Fibroblast of skin of left biceps (primary cell): Measurements from ENCODE around the gene PFN1.
"Not testable (repeated sequence)": the region's sequence is repeated elsewhere in the genome, so short reads cannot be mapped to it uniquely, and the experiment has no call there.

Source experiments
- DNase-seq, 2 experiments: peaks; one replicate each; pipeline ENCODE4 v3.0.0-alpha.2; 2013; ENCODE audit warnings: low read depth in 2 of 2

PFN1 gene

GRCh38 chr17:4921320-4921719 lies 27.0 kb downstream of the PFN1 start:
- no peak for DNase-seq

- no peak for DNase-seq
Measured at GRCh38 chr17:4920351-4921048, 27.8 kb downstream of the PFN1 start.

- no peak for DNase-seq
Measured at GRCh38 chr17:4919511-4920047, 28.8 kb downstream of the PFN1 start.

DNA sequence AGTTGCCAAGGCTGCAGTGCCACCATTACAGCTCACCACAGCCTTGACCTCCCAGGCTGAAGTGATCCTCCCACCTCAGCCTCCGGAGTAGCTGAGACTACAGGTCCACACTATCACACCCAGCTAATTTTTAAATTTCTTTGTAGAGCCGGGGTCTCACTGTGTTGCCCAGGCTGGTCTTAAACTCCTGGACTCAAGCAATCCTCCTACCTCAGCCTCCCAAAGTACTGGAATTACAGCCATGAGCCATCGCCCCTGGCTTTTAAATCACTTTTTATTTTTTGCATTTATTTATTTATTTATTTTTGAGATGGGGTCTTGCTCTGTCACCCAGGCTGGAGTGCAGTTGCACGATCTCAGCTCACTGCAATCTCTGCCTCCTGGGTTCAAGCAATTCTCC lies 33.8 kb downstream of the PFN1 start:
- not testable (repeated sequence) for DNase-seq

GRCh38 chr17:4913994-4914393 lies 34.3 kb downstream of the PFN1 start:
- no peak for DNase-seq

DNA sequence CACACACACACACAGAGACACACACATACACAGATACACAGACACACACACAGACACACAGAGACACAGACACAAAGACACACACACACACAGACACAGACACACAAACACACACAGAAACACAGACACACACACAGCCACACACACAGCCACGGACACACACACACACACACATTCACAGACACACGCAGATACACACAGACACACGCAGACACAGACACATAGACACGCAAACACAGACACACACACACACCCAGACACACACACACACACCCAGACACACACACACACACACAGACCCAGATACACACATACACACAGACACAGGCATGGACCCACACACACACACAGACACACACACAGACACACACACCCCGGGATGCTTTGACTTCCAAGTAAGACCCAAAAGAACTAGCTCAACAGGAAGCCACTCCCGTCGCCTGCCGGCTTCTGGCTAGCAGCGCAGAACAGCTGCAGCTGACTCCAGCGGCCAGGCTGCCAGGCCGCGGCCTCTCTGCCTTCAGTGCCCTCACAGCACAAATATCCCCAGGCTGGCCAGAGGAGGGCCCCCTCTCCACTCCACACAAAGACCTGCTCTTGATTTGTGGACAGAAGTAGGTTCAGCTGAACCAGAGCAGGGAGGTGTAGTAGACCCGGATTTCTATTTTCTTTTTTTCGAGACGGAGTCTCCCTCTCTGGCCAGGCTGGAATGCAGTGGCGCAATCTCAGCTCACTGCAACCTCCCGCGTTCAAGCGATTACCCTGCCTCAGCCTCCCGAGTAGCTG lies 39.4 kb downstream of the PFN1 start:
- DNase-seq: peak; percentile 68 to 69

GRCh38 chr17:4908301-4908700 lies 40.0 kb downstream of the PFN1 start:
- DNase-seq: no peak

DNA sequence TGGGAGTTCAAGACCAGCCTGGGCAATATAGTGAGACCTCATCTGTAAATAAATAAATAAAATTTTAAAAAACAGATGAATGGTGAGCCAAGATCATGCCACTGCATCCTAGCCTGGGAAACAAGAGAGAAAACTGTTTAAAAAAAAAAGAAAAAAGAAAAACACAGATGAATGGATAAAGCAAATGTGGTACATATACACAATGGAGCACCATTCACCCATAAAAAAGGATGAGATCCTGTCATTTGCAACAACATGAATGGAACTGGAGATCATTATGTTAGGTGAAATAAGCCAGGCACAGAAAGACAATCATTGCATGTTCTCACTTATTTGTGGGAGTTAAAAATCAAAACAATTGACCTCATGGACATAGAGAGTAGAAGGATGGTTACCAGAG lies 41.7 kb downstream of the PFN1 start:
- not testable (repeated sequence) for DNase-seq

DNA sequence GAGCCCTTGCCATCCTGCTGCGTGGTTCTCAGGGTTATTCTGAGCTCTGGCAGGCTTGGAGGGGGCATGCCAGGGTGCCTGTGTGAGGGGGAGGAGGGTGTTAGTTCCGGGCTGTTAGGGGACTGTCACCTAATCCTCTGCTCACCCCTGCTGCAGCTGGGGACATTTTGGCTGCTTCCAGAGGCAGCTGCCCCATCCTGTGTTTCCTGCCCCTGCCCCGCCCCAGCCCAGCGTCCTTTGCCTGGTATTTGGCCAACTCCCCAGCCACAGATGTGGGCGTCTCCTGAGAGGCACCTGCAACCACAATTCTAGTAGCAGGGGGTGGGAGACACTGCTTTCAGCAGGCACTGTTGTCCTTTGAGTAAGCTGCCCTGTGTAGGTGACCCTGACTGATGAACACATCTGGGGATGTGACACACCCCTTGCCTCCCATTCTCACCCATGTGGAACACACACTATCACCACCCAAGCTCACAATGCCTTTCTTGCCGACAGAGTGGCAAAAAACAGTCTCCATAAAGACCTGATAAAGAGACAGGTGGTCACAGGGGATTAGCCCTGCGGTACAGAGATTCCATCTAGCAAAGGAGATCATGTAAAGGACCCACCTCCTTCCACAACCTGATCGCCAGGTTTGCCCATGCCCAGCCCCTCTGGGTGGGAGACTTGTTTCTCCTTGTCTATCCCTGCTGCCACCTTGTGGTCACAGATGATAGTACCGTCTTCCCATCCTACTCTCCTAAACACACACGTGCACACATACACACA lies 45.1 kb downstream of the PFN1 start, which contains the start of gene CHRNE:
TSS of gene CHRNE (minus strand) at position 48 of the 768 bp plus-strand sequence. CDS start at position 13, 35 bp downstream.
- no peak for DNase-seq

GRCh38 chr17:4902540-4902939 lies 45.8 kb downstream of the PFN1 start:
- DNase-seq: no peak

- DNase-seq: no peak
Measured at GRCh38 chr17:4901648-4902344, 46.5 kb downstream of the PFN1 start.

DNA sequence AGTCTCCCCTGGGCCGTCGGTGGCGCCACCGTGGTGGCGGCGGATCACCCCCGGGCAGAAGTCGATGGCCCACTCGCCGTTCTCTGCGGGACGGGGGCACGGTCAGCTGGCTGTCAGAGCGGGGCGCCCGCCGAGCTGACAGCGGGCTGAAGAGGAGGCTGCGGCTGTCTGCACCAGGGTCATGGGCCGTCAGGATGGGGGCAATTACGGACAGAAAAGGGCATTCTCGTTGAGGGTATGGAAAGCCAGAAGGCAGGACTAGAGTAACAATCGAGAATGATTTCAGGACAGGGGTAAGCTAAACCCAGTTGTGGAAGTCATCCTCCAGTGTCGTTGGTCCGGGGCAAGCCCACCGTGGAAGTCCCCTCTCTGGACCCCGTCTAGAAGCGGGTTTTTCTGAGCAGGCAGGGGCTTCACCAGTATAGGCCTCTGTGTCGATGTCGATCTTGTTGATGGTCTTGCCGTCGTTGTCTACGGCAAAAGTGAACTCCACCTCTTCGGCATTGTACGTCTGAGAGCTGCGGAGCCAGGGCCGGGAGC lies 47.2 kb downstream of the PFN1 start:
- DNase-seq: no peak

- DNase-seq: no peak
Measured at GRCh38 chr17:4900231-4901107, 47.9 kb downstream of the PFN1 start.

- peak; percentile 39 to 54 for DNase-seq
Measured at GRCh38 chr17:4899341-4900230, 48.7 kb downstream of the PFN1 start, which contains the start of gene C17orf107. C17orf107 (plus strand) TSS chr17:4899536; CDS start chr17:4899763, 227 bp downstream.

GRCh38 chr17:4898927-4899326 lies 49.4 kb downstream of the PFN1 start:
- DNase-seq: no peak

- no peak for DNase-seq
Measured at GRCh38 chr17:4898351-4898750, 50.0 kb downstream of the PFN1 start.

GRCh38 chr17:4897785-4898184 lies 50.5 kb downstream of the PFN1 start:
- no peak for DNase-seq

DNA sequence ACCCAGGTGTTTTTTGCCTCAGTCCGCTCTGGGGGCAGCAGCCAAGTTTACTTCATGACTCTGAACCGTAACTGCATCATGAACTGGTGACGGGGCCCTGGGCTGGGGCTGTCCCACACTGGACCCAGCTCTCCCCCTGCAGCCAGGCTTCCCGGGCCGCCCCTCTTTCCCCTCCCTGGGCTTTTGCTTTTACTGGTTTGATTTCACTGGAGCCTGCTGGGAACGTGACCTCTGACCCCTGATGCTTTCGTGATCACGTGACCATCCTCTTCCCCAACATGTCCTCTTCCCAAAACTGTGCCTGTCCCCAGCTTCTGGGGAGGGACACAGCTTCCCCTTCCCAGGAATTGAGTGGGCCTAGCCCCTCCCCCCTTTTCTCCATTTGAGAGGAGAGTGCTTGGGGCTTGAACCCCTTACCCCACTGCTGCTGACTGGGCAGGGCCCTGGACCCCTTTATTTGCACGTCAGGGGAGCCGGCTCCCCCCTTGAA lies 51.1 kb downstream of the PFN1 start:
- no peak for DNase-seq
